ENCODE results near the gene METTL9.

- no peak for TF ChIP-seq POLR2AphosphoS5 (IDR thresholded peaks at IDR 0.05; ENCODE audit: borderline replicate concordance, low read depth, low read length)
- TF ChIP-seq FOXP2 (optimal IDR thresholded peaks at IDR 0.05; ENCODE audit: control extremely low read depth, extremely low read length, insufficient read depth) = no peak
Measured at GRCh38 chr16:21580807-21581206, 18.6 kb upstream of the METTL9 start.
